Endodermal cell (in vitro differentiated cells): ENCODE measurements around the gene CABLES2. TPM values are rescaled to one million over a fixed set of nuclear protein-coding genes. Genes with fewer than 3 reads are reported as not detected.

Source experiments
- DNase-seq: peaks from one replicate; pipeline ENCODE4 v3.0.0-alpha.2; 2017
- H3K27ac ChIP-seq: 2 replicates; pipeline ENCODE4 v1.5.1; 2013; ENCODE audit warnings: mild to moderate bottlenecking, low read depth, low read length, moderate library complexity
- H3K27me3 ChIP-seq: 2 replicates; pipeline ENCODE4 v1.6.1; 2013; ENCODE audit warnings: mild to moderate bottlenecking, low read length, moderate library complexity; ENCODE audit not compliant: insufficient read depth, control insufficient read depth, poor library complexity, severe bottlenecking
- H3K36me3 ChIP-seq: 2 replicates; pipeline ENCODE4 v1.7.0; 2013; ENCODE audit warnings: mild to moderate bottlenecking, low read length, moderate library complexity; ENCODE audit not compliant: control insufficient read depth, insufficient read depth
- H3K4me1 ChIP-seq: one replicate; pipeline ENCODE4 v1.7.0; 2013; ENCODE audit warnings: low read length; ENCODE audit not compliant: control insufficient read depth, insufficient read depth
- H3K4me3 ChIP-seq: 2 replicates; pipeline ENCODE4 v1.5.1; 2013; ENCODE audit warnings: mild to moderate bottlenecking, low read length, moderate library complexity
- H3K9ac ChIP-seq: 2 replicates; pipeline ENCODE4 v1.6.1; 2013; ENCODE audit warnings: mild to moderate bottlenecking, low read length, moderate library complexity; ENCODE audit not compliant: poor library complexity, severe bottlenecking; ENCODE audit errors: extremely low read depth
- H3K9me3 ChIP-seq: 2 replicates; pipeline ENCODE4 v1.6.1; 2013; ENCODE audit warnings: mild to moderate bottlenecking, low read length, moderate library complexity; ENCODE audit not compliant: control insufficient read depth
- H3K27ac Mint-ChIP-seq: 2 replicates; pipeline ENCODE4 v1.8.0; 2020; ENCODE audit warnings: mixed read lengths
- H3K27me3 Mint-ChIP-seq: 2 replicates; pipeline ENCODE4 v1.8.0; 2021; ENCODE audit warnings: mild to moderate bottlenecking, mixed read lengths; ENCODE audit not compliant: insufficient read depth
- H3K36me3 Mint-ChIP-seq: 2 replicates; pipeline ENCODE4 v1.8.0; 2020; ENCODE audit warnings: low read depth, mixed read lengths
- H3K4me1 Mint-ChIP-seq: 2 replicates; pipeline ENCODE4 v1.8.0; 2020; ENCODE audit warnings: mixed read lengths
- H3K4me3 Mint-ChIP-seq: 2 replicates; pipeline ENCODE4 v1.8.0; 2020; ENCODE audit warnings: mild to moderate bottlenecking, moderate library complexity, mixed read lengths
- H3K9me3 Mint-ChIP-seq: 2 replicates; pipeline ENCODE4 v1.8.0; 2020; ENCODE audit warnings: mild to moderate bottlenecking, mixed read lengths
- WGBS, 2 experiments: methylation state at CpG; one replicate each; pipeline versions ENCODE4 v1.1.5 to v1.1.7; 2013; ENCODE audit warnings: missing lambda C conversion rate in 2 of 2, mixed read lengths in 1 of 2; ENCODE audit not compliant: insufficient coverage in 1 of 2, insufficient read length in 1 of 2; 5-methylcytosine and 5-hydroxymethylcytosine counted together
- total RNA-seq, 2 donors: library from RNA; stranded (reverse); fragmentation: NEBNext Ultra II Directional in 1 of 2; extraction: Animal tissue kit (Norgen Biotek cat#: 25700) in 1 of 2; gene quantifications; 2 replicates in 1 of 2; 3 replicates in 1 of 2; pipeline ENCODE4 v1.2.1, GENCODE V29; 2021
- TF ChIP-seq, protein P1 (sequence below): fragments of 200-600 bp; sonication (generic); conservative IDR thresholded peaks from 2 replicates; pipeline ENCODE4 v1.5.0; 2021; ENCODE audit warnings: antibody characterized with exemption, mild to moderate bottlenecking

The CABLES2 gene
- total RNA-seq, 2 donors from 2014 or later: 10.4 to 15.6 TPM

DNA sequence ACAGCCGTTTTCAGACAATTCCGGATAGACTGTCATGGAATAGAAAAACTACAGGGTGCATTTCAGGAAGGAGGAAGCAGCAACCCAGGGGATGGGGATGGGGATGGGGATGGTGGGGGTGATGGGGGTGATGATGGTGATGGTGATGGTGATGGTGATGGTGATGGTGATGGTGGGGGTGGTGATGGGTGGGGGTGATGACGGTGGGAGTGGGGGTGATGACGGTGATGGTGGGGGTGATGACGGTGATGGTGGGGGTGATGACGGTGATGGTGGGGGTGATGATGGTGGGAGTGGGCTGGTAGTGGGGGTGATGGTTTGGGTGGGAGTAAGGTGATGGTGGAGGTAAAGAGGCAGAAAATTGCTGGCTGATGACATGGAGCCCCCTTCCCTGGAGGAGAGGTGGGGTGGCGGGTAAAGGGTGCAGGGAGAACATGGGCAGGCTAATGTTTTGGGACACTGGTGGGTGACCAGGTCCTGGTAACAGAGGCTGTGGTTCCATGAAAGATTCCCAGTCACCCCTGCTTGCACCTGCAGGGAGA lies 57.5 kb downstream of the CABLES2 start:
- Mint-ChIP-seq H3K36me3 (peaks cover 52% of the 10 kb centered on the region), H3K9me3 (peaks cover 14% of the 10 kb centered on the region), H3K4me1 (no peaks in the 10 kb centered on the region), H3K4me3 (no peak overlapping the region), H3K27ac (no peak overlapping the region), H3K27me3 (no peaks in the 10 kb centered on the region)
- no peak for DNase-seq
- Histone ChIP-seq H3K36me3 (peaks cover 64% of the 10 kb centered on the region), H3K4me1 (no peaks in the 10 kb centered on the region), H3K27ac (no peak overlapping the region), H3K9ac (no peak overlapping the region), H3K27me3 (no peaks in the 10 kb centered on the region), H3K4me3 (no peak overlapping the region), H3K9me3 (peaks cover 9% of the 10 kb centered on the region)
- TF ChIP-seq, protein P1, sequence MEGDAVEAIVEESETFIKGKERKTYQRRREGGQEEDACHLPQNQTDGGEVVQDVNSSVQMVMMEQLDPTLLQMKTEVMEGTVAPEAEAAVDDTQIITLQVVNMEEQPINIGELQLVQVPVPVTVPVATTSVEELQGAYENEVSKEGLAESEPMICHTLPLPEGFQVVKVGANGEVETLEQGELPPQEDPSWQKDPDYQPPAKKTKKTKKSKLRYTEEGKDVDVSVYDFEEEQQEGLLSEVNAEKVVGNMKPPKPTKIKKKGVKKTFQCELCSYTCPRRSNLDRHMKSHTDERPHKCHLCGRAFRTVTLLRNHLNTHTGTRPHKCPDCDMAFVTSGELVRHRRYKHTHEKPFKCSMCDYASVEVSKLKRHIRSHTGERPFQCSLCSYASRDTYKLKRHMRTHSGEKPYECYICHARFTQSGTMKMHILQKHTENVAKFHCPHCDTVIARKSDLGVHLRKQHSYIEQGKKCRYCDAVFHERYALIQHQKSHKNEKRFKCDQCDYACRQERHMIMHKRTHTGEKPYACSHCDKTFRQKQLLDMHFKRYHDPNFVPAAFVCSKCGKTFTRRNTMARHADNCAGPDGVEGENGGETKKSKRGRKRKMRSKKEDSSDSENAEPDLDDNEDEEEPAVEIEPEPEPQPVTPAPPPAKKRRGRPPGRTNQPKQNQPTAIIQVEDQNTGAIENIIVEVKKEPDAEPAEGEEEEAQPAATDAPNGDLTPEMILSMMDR: no peak
- WGBS, 2 experiments: 80 to 85% methylated on average over 2 to 3 of the region's 7 CpGs

DNA sequence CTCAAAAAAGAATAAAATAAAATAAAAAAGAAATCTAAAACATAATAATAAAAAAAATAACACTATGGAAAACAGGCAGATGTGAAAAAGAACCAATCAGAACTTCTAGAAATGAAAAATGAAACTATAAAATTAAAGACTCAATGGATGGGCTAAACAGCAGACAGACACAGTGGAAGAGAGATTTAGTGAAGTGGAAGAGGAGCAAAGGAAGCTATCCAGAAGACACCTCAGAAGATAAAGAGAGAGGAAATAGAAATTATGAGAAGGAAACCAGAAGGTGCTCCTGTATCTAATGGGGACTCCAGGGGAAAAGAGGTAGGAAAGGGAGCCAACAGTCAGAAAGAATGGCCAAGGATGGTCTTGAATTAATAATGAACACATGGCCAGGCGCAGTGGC lies 58.5 kb downstream of the CABLES2 start:
- no peaks in the 10 kb centered on the region for H3K4me1 Mint-ChIP-seq
- Histone ChIP-seq H3K9ac (no peak overlapping the region), H3K4me3 (no peak overlapping the region), H3K27ac (no peak overlapping the region), H3K36me3 (peaks cover 72% of the 10 kb centered on the region), H3K4me1 (no peaks in the 10 kb centered on the region), H3K27me3 (no peaks in the 10 kb centered on the region), H3K9me3 (peaks cover 9% of the 10 kb centered on the region)
- no peaks in the 10 kb centered on the region for H3K27me3 Mint-ChIP-seq
- 90 to 94% methylated on average over 1 of the region's 1 CpG for WGBS, 2 experiments
- peaks cover 58% of the 10 kb centered on the region for H3K36me3 Mint-ChIP-seq
- H3K4me3 Mint-ChIP-seq: no peak overlapping the region
- TF ChIP-seq, protein P1: no peak
- H3K9me3 Mint-ChIP-seq: peaks cover 14% of the 10 kb centered on the region
- DNase-seq: no peak
- no peak overlapping the region for H3K27ac Mint-ChIP-seq

DNA sequence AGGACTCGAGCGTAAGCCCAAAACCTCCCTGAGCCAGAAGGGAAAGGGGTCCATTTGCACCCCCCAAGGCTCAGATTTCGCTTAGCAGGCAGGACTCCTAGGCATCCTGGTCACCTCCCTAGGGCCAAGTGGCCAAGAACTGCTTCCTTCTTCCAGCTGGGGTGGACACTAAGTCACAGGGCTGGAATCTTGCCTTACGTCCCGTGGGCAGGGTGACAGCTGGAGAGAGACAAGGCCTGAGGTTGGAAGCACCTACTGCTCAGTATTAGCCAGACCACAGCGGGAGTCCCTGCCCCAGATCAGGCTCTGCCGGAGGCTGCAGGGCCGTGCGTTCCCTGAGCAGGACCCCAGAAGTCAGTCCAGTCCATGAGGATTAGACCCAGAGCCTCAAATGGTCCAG lies 59.6 kb downstream of the CABLES2 start:
- Histone ChIP-seq H3K9me3 (peaks cover 9% of the 10 kb centered on the region), H3K4me3 (no peak overlapping the region), H3K9ac (no peak overlapping the region), H3K36me3 (peaks cover 80% of the 10 kb centered on the region), H3K27me3 (no peaks in the 10 kb centered on the region), H3K27ac (no peak overlapping the region), H3K4me1 (no peaks in the 10 kb centered on the region)
- no peak for DNase-seq
- Mint-ChIP-seq H3K27ac (no peak overlapping the region), H3K27me3 (no peaks in the 10 kb centered on the region), H3K4me3 (no peak overlapping the region), H3K9me3 (peaks cover 14% of the 10 kb centered on the region), H3K36me3 (peaks cover 67% of the 10 kb centered on the region), H3K4me1 (no peaks in the 10 kb centered on the region)
- TF ChIP-seq, protein P1: no peak
- 85% methylated on average over 9 of the region's 9 CpGs for WGBS, 2 experiments
